ENCODE results near the gene PARVB.

PARVB gene

GRCh38 chr22:44192098-44192815 is 168.2 kb downstream of the PARVB start:
- Histone ChIP-seq H3K4me3 (ENCODE audit: insufficient read length, low read depth) (no peak overlapping the region), H3K9me3 (ENCODE audit: insufficient read depth, low read length) (no peaks in the 10 kb centered on the region), H3K4me1 (ENCODE audit: insufficient read depth, insufficient read length) (peaks cover 19% of the 10 kb centered on the region), H3K27me3 (ENCODE audit: insufficient read depth, insufficient read length) (no peaks in the 10 kb centered on the region), H3K9ac (ENCODE audit: insufficient read length, low read depth) (no peak overlapping the region), H3K36me3 (ENCODE audit: insufficient read depth, insufficient read length, low read length) (no peaks in the 10 kb centered on the region)
- DNase-seq (ENCODE audit: low read depth, low spot score): peak; percentile 36
- no peak for TF ChIP-seq YY1 (IDR thresholded peaks at IDR 0.05; ENCODE audit: insufficient read depth, insufficient read length)
- TF ChIP-seq SUZ12 (IDR thresholded peaks at IDR 0.05; ENCODE audit: extremely low read depth, insufficient read depth, insufficient read length): no peak
- TF ChIP-seq ZNF274 (IDR thresholded peaks at IDR 0.05; ENCODE audit: low read depth, low read length): no peak

DNA sequence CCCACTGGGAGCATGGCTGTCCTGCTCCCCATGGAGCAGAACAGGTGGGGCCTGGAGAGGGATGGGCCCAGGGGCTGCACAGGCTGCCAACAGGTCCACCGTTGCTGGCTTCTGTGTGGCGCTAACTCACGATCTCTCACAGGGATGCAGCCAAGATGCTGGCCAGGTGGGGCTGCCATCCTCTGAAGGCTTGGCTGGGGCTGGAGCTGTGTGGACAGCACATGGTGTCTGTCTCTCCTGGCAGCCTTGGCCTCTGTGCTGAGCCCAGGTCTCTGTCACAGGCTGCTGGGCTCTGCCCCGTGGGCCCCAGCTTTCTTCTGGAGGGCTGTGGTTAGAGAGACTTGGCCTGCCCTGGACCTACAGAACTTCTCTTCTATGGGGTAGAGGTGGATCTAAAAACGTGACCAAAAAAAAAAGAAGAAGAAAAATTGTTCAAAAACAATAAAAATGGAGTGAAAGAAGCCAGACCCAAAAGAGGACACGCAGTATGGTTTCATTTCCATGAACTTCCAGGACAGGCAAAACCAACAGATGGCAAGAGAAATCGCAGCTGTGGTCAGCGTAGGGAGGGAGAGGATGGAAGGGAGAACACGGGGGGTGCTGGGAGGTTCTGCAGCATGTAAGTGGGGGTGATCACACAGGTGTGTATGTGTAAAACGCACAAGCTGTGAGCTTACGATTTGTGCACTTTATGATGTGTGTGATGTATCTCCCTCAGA is 168.9 kb downstream of the PARVB start:
- H3K9me3 ChIP-seq (ENCODE audit: insufficient read depth, low read length): no peaks in the 10 kb centered on the region
- no peak for DNase-seq (ENCODE audit: low read depth, low spot score)
- TF ChIP-seq ZNF274 (IDR thresholded peaks at IDR 0.05; ENCODE audit: low read depth, low read length) (no peak), SUZ12 (IDR thresholded peaks at IDR 0.05; ENCODE audit: extremely low read depth, insufficient read depth, insufficient read length) (no peak)
- no peak overlapping the region for H3K4me3 ChIP-seq (ENCODE audit: insufficient read length, low read depth)
- H3K9ac ChIP-seq (ENCODE audit: insufficient read length, low read depth): no peak overlapping the region
- peaks cover 19% of the 10 kb centered on the region for H3K4me1 ChIP-seq (ENCODE audit: insufficient read depth, insufficient read length)
- H3K27me3 ChIP-seq (ENCODE audit: insufficient read depth, insufficient read length): no peaks in the 10 kb centered on the region
- no peaks in the 10 kb centered on the region for H3K36me3 ChIP-seq (ENCODE audit: insufficient read depth, insufficient read length, low read length)

- Histone ChIP-seq H3K9ac (ENCODE audit: insufficient read length, low read depth) (no peak overlapping the region), H3K4me1 (ENCODE audit: insufficient read depth, insufficient read length) (peaks cover 18% of the 10 kb centered on the region), H3K9me3 (ENCODE audit: insufficient read depth, low read length) (no peaks in the 10 kb centered on the region), H3K27me3 (ENCODE audit: insufficient read depth, insufficient read length) (no peaks in the 10 kb centered on the region), H3K4me3 (ENCODE audit: insufficient read length, low read depth) (no peak overlapping the region), H3K36me3 (ENCODE audit: insufficient read depth, insufficient read length, low read length) (no peaks in the 10 kb centered on the region)
- TF ChIP-seq SUZ12 (IDR thresholded peaks at IDR 0.05; ENCODE audit: extremely low read depth, insufficient read depth, insufficient read length): no peak
- no peak for TF ChIP-seq YY1 (IDR thresholded peaks at IDR 0.05; ENCODE audit: insufficient read depth, insufficient read length)
- no peak for TF ChIP-seq ZNF274 (IDR thresholded peaks at IDR 0.05; ENCODE audit: low read depth, low read length)
- no peak for DNase-seq (ENCODE audit: low read depth, low spot score)
Observed at GRCh38 chr22:44193535-44193891, 169.4 kb downstream of the PARVB start.

DNA sequence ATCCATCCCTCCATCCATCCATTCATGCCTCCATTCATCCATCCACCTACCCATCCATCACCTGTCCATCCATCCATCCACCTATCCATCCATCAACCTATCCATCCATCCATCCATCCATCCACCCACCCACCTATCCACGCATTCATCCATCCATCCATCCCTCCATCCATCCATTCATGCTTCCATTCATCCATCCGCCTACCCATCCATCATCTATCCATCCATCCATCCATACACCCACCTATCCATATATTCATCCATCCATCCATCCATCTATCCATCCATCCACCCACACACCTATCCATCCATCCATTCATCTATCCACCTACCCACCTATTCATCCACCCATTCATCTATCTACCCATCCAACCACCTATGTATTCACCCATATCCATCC is 170.5 kb downstream of the PARVB start:
- H3K4me1 ChIP-seq (ENCODE audit: insufficient read depth, insufficient read length): peaks cover 12% of the 10 kb centered on the region
- DNase-seq (ENCODE audit: low read depth, low spot score): no peak
- TF ChIP-seq ZNF274 (IDR thresholded peaks at IDR 0.05; ENCODE audit: low read depth, low read length) (no peak), YY1 (IDR thresholded peaks at IDR 0.05; ENCODE audit: insufficient read depth, insufficient read length) (no peak), SUZ12 (IDR thresholded peaks at IDR 0.05; ENCODE audit: extremely low read depth, insufficient read depth, insufficient read length) (no peak)
- H3K27me3 ChIP-seq (ENCODE audit: insufficient read depth, insufficient read length): no peaks in the 10 kb centered on the region
- H3K9me3 ChIP-seq (ENCODE audit: insufficient read depth, low read length): no peaks in the 10 kb centered on the region
- H3K4me3 ChIP-seq (ENCODE audit: insufficient read length, low read depth): no peak overlapping the region
- H3K36me3 ChIP-seq (ENCODE audit: insufficient read depth, insufficient read length, low read length): no peaks in the 10 kb centered on the region
- no peak overlapping the region for H3K9ac ChIP-seq (ENCODE audit: insufficient read length, low read depth)

GRCh38 chr22:44195189-44195871 is 171.2 kb downstream of the PARVB start:
- Histone ChIP-seq H3K4me1 (ENCODE audit: insufficient read depth, insufficient read length) (peaks cover 12% of the 10 kb centered on the region), H3K9ac (ENCODE audit: insufficient read length, low read depth) (no peak overlapping the region), H3K9me3 (ENCODE audit: insufficient read depth, low read length) (no peaks in the 10 kb centered on the region), H3K36me3 (ENCODE audit: insufficient read depth, insufficient read length, low read length) (no peaks in the 10 kb centered on the region), H3K27me3 (ENCODE audit: insufficient read depth, insufficient read length) (no peaks in the 10 kb centered on the region), H3K4me3 (ENCODE audit: insufficient read length, low read depth) (no peak overlapping the region)
- TF ChIP-seq ZNF274 (IDR thresholded peaks at IDR 0.05; ENCODE audit: low read depth, low read length) (no peak), YY1 (IDR thresholded peaks at IDR 0.05; ENCODE audit: insufficient read depth, insufficient read length) (no peak), SUZ12 (IDR thresholded peaks at IDR 0.05; ENCODE audit: extremely low read depth, insufficient read depth, insufficient read length) (no peak)
- no peak for DNase-seq (ENCODE audit: low read depth, low spot score)

DNA sequence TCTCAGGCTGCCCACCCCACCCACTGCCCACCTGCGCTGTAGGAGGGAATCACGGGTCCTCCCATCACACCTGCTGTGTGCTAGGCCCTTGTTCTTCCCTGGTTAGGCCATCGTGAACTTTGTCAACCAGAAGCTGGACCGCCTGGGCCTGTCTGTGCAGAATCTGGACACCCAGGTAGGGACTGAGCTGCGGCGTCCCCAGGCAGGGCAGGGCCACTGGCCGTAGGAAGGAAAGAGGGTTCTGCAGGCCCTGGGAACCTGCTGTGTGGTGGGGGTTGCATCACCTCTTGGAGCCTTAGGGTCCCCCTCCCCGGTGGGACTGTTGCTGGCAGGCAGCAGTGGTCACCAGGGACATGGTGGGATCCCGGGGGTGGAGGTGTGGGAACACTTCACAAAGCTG is 172.1 kb downstream of the PARVB start:
- peaks cover 7% of the 10 kb centered on the region for H3K4me1 ChIP-seq (ENCODE audit: insufficient read depth, insufficient read length)
- DNase-seq (ENCODE audit: low read depth, low spot score): no peak

GRCh38 chr22:44196731-44197131 is 172.6 kb downstream of the PARVB start:
- H3K36me3 ChIP-seq (ENCODE audit: insufficient read depth, insufficient read length, low read length): no peaks in the 10 kb centered on the region
- no peaks in the 10 kb centered on the region for H3K9me3 ChIP-seq (ENCODE audit: insufficient read depth, low read length)
- DNase-seq (ENCODE audit: low read depth, low spot score): no peak
- peaks cover 7% of the 10 kb centered on the region for H3K4me1 ChIP-seq (ENCODE audit: insufficient read depth, insufficient read length)
- no peaks in the 10 kb centered on the region for H3K27me3 ChIP-seq (ENCODE audit: insufficient read depth, insufficient read length)
- no peak overlapping the region for H3K9ac ChIP-seq (ENCODE audit: insufficient read length, low read depth)
- no peak overlapping the region for H3K4me3 ChIP-seq (ENCODE audit: insufficient read length, low read depth)
- no peak for TF ChIP-seq SUZ12 (IDR thresholded peaks at IDR 0.05; ENCODE audit: extremely low read depth, insufficient read depth, insufficient read length)
- no peak for TF ChIP-seq ZNF274 (IDR thresholded peaks at IDR 0.05; ENCODE audit: low read depth, low read length)
- no peak for TF ChIP-seq YY1 (IDR thresholded peaks at IDR 0.05; ENCODE audit: insufficient read depth, insufficient read length)

More for the DNA sequence above, 172.1 kb downstream of the PARVB start:
- Histone ChIP-seq H3K9ac (ENCODE audit: insufficient read length, low read depth) (no peak overlapping the region), H3K9me3 (ENCODE audit: insufficient read depth, low read length) (no peaks in the 10 kb centered on the region), H3K27me3 (ENCODE audit: insufficient read depth, insufficient read length) (no peaks in the 10 kb centered on the region), H3K36me3 (ENCODE audit: insufficient read depth, insufficient read length, low read length) (no peaks in the 10 kb centered on the region), H3K4me3 (ENCODE audit: insufficient read length, low read depth) (no peak overlapping the region)
- no peak for TF ChIP-seq YY1 (IDR thresholded peaks at IDR 0.05; ENCODE audit: insufficient read depth, insufficient read length)
- TF ChIP-seq SUZ12 (IDR thresholded peaks at IDR 0.05; ENCODE audit: extremely low read depth, insufficient read depth, insufficient read length): no peak
- no peak for TF ChIP-seq ZNF274 (IDR thresholded peaks at IDR 0.05; ENCODE audit: low read depth, low read length)

Data from NT2/D1 (cell line).